Fibroblast of lung (primary cell): Measurements from ENCODE around the gene HOXC6.

Experiments
- CTCF ChIP-seq, 2 donors: IDR thresholded peaks in 1 of 2; conservative IDR thresholded peaks in 1 of 2; 1 replicate in 1 of 2; 2 replicates in 1 of 2; pipeline ENCODE4 v1.5.1; 2011 to 2012; ENCODE audit warnings: low read length in 2 of 2, control low read depth in 1 of 2, inconsistent platforms in 1 of 2, low read depth in 1 of 2, mild to moderate bottlenecking in 1 of 2
- EZH2 ChIP-seq: IDR thresholded peaks from 2 replicates; pipeline ENCODE4 v1.5.1; 2012; ENCODE audit warnings: low read length, control low read depth, mild to moderate bottlenecking; ENCODE audit errors: missing control alignments

- TF ChIP-seq CTCF (conservative IDR thresholded peaks at IDR 0.05 in 1 of 2, IDR thresholded peaks at IDR 0.05 in 1 of 2; ENCODE audit: low read depth in 1 of 2, low read length in 2 of 2) (no peak), EZH2 (no peak)
Measured at GRCh38 chr12:53993162-53994008, 34.9 kb upstream of the HOXC6 start.
